SK-N-MC (cell line): ENCODE measurements around the gene SPAG17.

ENCODE experiments used
- EZH2 ChIP-seq: fragments of 200-600 bp; sonication (generic); IDR thresholded peaks from one replicate; pipeline ENCODE4 v1.6.1; 2017; ENCODE audit warnings: antibody characterized with exemption
- POLR2AphosphoS5 ChIP-seq: IDR thresholded peaks from 2 replicates; pipeline ENCODE4 v1.6.1; 2012; ENCODE audit warnings: mild to moderate bottlenecking, low read depth, low read length, borderline replicate concordance

DNA sequence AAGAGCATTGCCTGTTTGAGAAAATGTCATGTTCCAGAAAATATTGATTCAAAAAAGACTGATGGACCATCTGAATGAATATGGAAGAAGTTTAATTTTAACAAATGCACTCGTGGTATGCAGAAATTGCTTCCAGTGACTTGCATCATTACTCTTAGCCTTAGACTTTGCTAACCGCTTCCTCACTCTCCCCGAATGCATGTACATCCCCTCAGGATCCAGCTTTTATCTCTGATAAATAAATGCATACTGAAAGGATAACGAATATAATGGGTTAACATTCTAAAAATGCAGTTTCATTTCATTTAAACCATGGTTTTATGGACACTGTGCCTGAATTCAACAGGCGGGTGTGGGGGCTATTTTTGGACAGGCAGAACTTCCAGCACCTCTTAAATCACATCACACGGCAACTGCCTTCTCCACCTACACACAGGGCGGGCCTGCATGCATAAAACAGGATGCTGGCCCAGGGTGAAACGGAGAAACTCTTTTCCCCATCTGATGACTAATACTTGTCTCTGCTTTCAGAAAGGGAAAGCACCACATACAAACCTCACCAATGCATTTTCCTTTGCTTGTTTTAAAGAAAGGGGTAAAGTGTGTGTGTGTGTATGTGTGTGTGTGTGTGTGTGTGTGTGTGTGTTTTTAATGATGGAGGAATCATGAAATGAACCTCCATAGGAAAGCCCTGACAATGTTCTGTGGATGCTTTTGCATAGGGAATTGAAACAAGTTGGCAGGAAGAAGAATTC lies 48.7 kb downstream of the SPAG17 start:
- TF ChIP-seq POLR2AphosphoS5 (no peak), EZH2 (no peak)
